CD4-positive, alpha-beta T cell (primary cell): Measurements from ENCODE around the gene NUP188. TPM values are rescaled to one million over a fixed set of nuclear protein-coding genes. Genes with fewer than 3 reads are reported as not detected.

Experiments used
- ATAC-seq: fragments of 200-7000 bp; cut with Tn5 transposase; one replicate; pipeline ENCODE4 v1.10.0; 2022; ENCODE audit warnings: mild to moderate bottlenecking; ENCODE audit not compliant: poor library complexity
- CTCF ChIA-PET: fragments of 350-600 bp; sonication (Branson Sonifier 250); formaldehyde crosslinking; loops from one replicate; lab custom pipeline; 2021; ENCODE audit warnings: antibody characterized with exemption, inconsistent platforms; lab: Charles Lee
- POLR2A ChIA-PET: fragments of 350-600 bp; sonication (Branson Sonifier 250); formaldehyde crosslinking; loops from one replicate; lab custom pipeline; 2021; ENCODE audit warnings: antibody characterized with exemption, inconsistent platforms; lab: Charles Lee
- DNase-seq, 14 experiments: peaks; one replicate each; pipeline ENCODE4 v3.0.0-alpha.2; 2013 to 2020; ENCODE audit warnings: mixed read lengths in 2 of 14
- H3K27ac ChIP-seq, 2 donors: one replicate each; pipeline versions ENCODE4 v1.5.1 to v1.7.0; 2013; ENCODE audit warnings: low read length in 2 of 2, low read depth in 1 of 2, mild to moderate bottlenecking in 1 of 2
- H3K27me3 ChIP-seq, 2 experiments: 1 replicate in 1 of 2; 2 replicates in 1 of 2; pipeline versions ENCODE4 v1.6.1 to v1.7.0; 2013; ENCODE audit warnings: low read length in 2 of 2, control low read depth in 1 of 2, mild to moderate bottlenecking in 1 of 2, moderate library complexity in 1 of 2; ENCODE audit not compliant: insufficient read depth in 2 of 2, control insufficient read depth in 1 of 2
- H3K36me3 ChIP-seq: one replicate; pipeline ENCODE4 v1.6.1; 2013; ENCODE audit warnings: low read length, control low read depth; ENCODE audit not compliant: insufficient read depth
- H3K4me1 ChIP-seq: one replicate; pipeline ENCODE4 v1.6.1; 2013; ENCODE audit warnings: low read length, control low read depth; ENCODE audit not compliant: insufficient read depth
- H3K4me3 ChIP-seq: one replicate; pipeline ENCODE4 v1.5.1; 2013; ENCODE audit warnings: mild to moderate bottlenecking, low read length, moderate library complexity
- H3K9me3 ChIP-seq, 2 experiments: 1 replicate in 1 of 2; 2 replicates in 1 of 2; pipeline versions ENCODE4 v1.6.1 to v1.7.0; 2013; ENCODE audit warnings: low read length in 2 of 2, mild to moderate bottlenecking in 2 of 2, control low read depth in 1 of 2, moderate library complexity in 1 of 2; ENCODE audit not compliant: control insufficient read depth in 1 of 2, insufficient read depth in 1 of 2
- H3K27ac Mint-ChIP-seq: one replicate; pipeline ENCODE4 v1.8.0; 2020; ENCODE audit warnings: mixed read lengths
- H3K27me3 Mint-ChIP-seq: one replicate; pipeline ENCODE4 v1.8.0; 2021; ENCODE audit warnings: mixed read lengths
- H3K36me3 Mint-ChIP-seq: one replicate; pipeline ENCODE4 v1.8.0; 2021; ENCODE audit warnings: low read depth, mixed read lengths
- H3K4me1 Mint-ChIP-seq: one replicate; pipeline ENCODE4 v1.8.0; 2021; ENCODE audit warnings: low read depth, mixed read lengths
- H3K4me3 Mint-ChIP-seq: one replicate; pipeline ENCODE4 v1.8.0; 2020; ENCODE audit warnings: mild to moderate bottlenecking, mixed read lengths
- H3K9me3 Mint-ChIP-seq: one replicate; pipeline ENCODE4 v1.8.0; 2020; ENCODE audit warnings: mixed read lengths
- CTCF ChIP-seq: fragments of 200-600 bp; IDR thresholded peaks from one replicate; pipeline ENCODE4 v1.8.0; 2022; ENCODE audit warnings: antibody characterized with exemption, mild to moderate bottlenecking
- intact Hi-C, 2 experiments: fragments of 100-400 bp; cut with DNase I in 1 of 2; cut with micrococcal nuclease in 1 of 2; formaldehyde crosslinking; loops; one replicate each; pipeline versions ENCODE4 v1.15.1 to v1.9.0; 2023 to 2025; cut with DNase I, micrococcal nuclease
- total RNA-seq, 174 experiments: library from RNA in 2 of 174; stranded (reverse) in 2 of 174; gene quantifications; one replicate each; pipeline ENCODE4 v1.2.3 and lab custom pipeline; 2021 to 2026

Gene NUP188
- total RNA-seq, 2 experiments from 2014 or later = 43.0 to 43.9 TPM

GRCh38 chr9:129052592-129052991, 105.1 kb downstream of the NUP188 start:
- POLR2A ChIA-PET = no interaction called here
- Mint-ChIP-seq H3K36me3 (peaks cover 43% of the 10 kb centered on the region), H3K4me3 (no peak overlapping the region), H3K27me3 (no peaks in the 10 kb centered on the region), H3K4me1 (no peaks in the 10 kb centered on the region), H3K9me3 (no peaks in the 10 kb centered on the region), H3K27ac (no peak overlapping the region)
- Histone ChIP-seq H3K27me3 (no peaks in the 10 kb centered on the region), H3K4me3 (no peak overlapping the region), H3K27ac (no peak overlapping the region), H3K36me3 (peaks cover 46% of the 10 kb centered on the region), H3K9me3 (no peaks in the 10 kb centered on the region), H3K4me1 (no peaks in the 10 kb centered on the region)
- intact Hi-C loops = no loop called here
- no peak for DNase-seq
- TF ChIP-seq CTCF = no peak
- ATAC-seq = no peak
- CTCF ChIA-PET = no interaction called here

GRCh38 chr9:129053020-129053419, 105.5 kb downstream of the NUP188 start:
- no peaks in the 10 kb centered on the region for H3K9me3 Mint-ChIP-seq
- no peaks in the 10 kb centered on the region for H3K27me3 Mint-ChIP-seq
- no peak overlapping the region for H3K4me3 Mint-ChIP-seq
- intact Hi-C loops = no loop called here
- H3K9me3 ChIP-seq = no peaks in the 10 kb centered on the region
- no peaks in the 10 kb centered on the region for H3K27me3 ChIP-seq
- no peaks in the 10 kb centered on the region for H3K4me1 ChIP-seq
- no peaks in the 10 kb centered on the region for H3K4me1 Mint-ChIP-seq
- ATAC-seq = no peak
- H3K27ac Mint-ChIP-seq = no peak overlapping the region
- H3K36me3 Mint-ChIP-seq = peaks cover 43% of the 10 kb centered on the region
- H3K36me3 ChIP-seq = peaks cover 41% of the 10 kb centered on the region
- no peak for TF ChIP-seq CTCF
- no peak for DNase-seq
- ChIA-PET CTCF (no interaction called here), POLR2A (no interaction called here)
- H3K4me3 ChIP-seq = no peak overlapping the region
- H3K27ac ChIP-seq = no peak overlapping the region

GRCh38 chr9:129054163-129054851, 106.8 kb downstream of the NUP188 start:
- no peak overlapping the region for H3K27ac Mint-ChIP-seq
- POLR2A ChIA-PET = no interaction called here
- H3K27ac ChIP-seq = no peak overlapping the region
- H3K27me3 Mint-ChIP-seq = no peaks in the 10 kb centered on the region
- H3K9me3 Mint-ChIP-seq = no peaks in the 10 kb centered on the region
- no peak overlapping the region for H3K4me3 Mint-ChIP-seq
- DNase-seq (no peak), ATAC-seq (no peak)
- no peak for TF ChIP-seq CTCF
- CTCF ChIA-PET = interaction anchor here (0.8 kb wide), 1 partner anchor 14 kb away, joined by 3 read pairs; no protein-coding TSS in a partner anchor
- H3K27me3 ChIP-seq = no peaks in the 10 kb centered on the region
- H3K4me3 ChIP-seq = no peak overlapping the region
- H3K4me1 Mint-ChIP-seq = no peaks in the 10 kb centered on the region
- intact Hi-C loops = no loop called here
- no peaks in the 10 kb centered on the region for H3K9me3 ChIP-seq
- peaks cover 36% of the 10 kb centered on the region for H3K36me3 ChIP-seq
- no peaks in the 10 kb centered on the region for H3K4me1 ChIP-seq
- peaks cover 39% of the 10 kb centered on the region for H3K36me3 Mint-ChIP-seq

Other genes starting within 250 kb of the NUP188 start
- 1 to 10 TPM in 1 of 2 experiments, under 1 TPM in 1; 0.95 to 1.9 TPM for gene PKN3, start 245.2 kb upstream of the NUP188 start, total RNA-seq
- 10 to 100 TPM; 22.0 to 23.7 TPM for gene ZDHHC12, start 223.6 kb upstream of the NUP188 start, total RNA-seq
- 10 to 100 TPM; 25.4 to 32.6 TPM for gene ZER1, start 175.8 kb upstream of the NUP188 start, total RNA-seq
- gene TBC1D13, start 160.4 kb upstream of the NUP188 start, total RNA-seq = 10 to 100 TPM; 25.4 to 28.7 TPM
- gene ENDOG, start 129.2 kb upstream of the NUP188 start, total RNA-seq = 1 to 10 TPM; 3.2 to 3.7 TPM
- 10 to 100 TPM; 22.2 to 27.6 TPM for gene SPOUT1, start 117.9 kb upstream of the NUP188 start, total RNA-seq
- 1 to 10 TPM; 2.8 to 4.7 TPM for gene KYAT1, start 65.7 kb upstream of the NUP188 start, total RNA-seq
- 10 to 100 TPM; 35.0 to 35.8 TPM for gene LRRC8A, start 65.6 kb upstream of the NUP188 start, total RNA-seq
- 1 to 10 TPM; 1.6 to 2.6 TPM for gene PHYHD1, start 26.7 kb upstream of the NUP188 start, total RNA-seq
- gene DOLK, start 96 bp upstream of the NUP188 start, total RNA-seq = 1 to 10 TPM; 7.4 to 7.8 TPM
- gene SH3GLB2, start 80.6 kb downstream of the NUP188 start, total RNA-seq = 10 to 100 TPM; 65.6 to 69.1 TPM
- 10 to 100 TPM; 53.2 to 56.9 TPM for gene MIGA2, start 88.9 kb downstream of the NUP188 start, total RNA-seq
- gene DOLPP1, start 133.4 kb downstream of the NUP188 start, total RNA-seq = 1 to 10 TPM; 2.7 to 3.6 TPM
- 1 to 10 TPM; 7.1 to 9.4 TPM for gene CRAT, start 163.1 kb downstream of the NUP188 start, total RNA-seq
- 10 to 100 TPM; 21.6 to 23.3 TPM for gene PTPA, start 163.7 kb downstream of the NUP188 start, total RNA-seq
- gene IER5L, start 230.6 kb downstream of the NUP188 start, total RNA-seq = 1 to 10 TPM; 5.6 to 6.4 TPM